ENCODE data around the gene MPST.

MPST gene

DNA sequence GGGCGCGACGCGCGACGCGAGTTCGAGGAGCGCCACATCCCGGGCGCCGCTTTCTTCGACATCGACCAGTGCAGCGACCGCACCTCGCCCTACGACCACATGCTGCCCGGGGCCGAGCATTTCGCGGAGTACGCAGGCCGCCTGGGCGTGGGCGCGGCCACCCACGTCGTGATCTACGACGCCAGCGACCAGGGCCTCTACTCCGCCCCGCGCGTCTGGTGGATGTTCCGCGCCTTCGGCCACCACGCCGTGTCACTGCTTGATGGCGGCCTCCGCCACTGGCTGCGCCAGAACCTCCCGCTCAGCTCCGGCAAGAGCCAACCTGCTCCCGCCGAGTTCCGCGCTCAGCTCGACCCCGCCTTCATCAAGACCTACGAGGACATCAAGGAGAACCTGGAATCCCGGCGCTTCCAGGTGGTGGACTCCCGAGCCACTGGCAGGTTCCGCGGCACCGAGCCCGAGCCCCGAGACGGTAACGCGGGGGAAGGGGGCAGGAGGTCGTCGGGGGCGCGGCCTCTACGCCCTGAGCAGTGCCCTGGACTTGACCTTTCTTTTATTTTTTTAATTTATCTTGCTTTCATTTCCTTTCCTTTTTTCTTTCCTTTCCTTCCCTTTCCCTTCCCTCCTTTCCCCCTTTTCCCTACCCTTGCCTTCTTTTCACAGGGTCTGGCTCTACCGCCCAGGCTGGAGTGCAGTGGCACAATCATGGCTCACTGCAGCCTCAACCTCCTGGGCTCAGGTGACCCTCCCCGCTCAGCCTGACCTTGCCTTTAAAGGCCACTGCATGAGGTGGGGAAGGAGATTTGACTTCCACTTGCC lies 5.0 kb downstream of the MPST start:
- TF ChIP-seq, protein P1, sequence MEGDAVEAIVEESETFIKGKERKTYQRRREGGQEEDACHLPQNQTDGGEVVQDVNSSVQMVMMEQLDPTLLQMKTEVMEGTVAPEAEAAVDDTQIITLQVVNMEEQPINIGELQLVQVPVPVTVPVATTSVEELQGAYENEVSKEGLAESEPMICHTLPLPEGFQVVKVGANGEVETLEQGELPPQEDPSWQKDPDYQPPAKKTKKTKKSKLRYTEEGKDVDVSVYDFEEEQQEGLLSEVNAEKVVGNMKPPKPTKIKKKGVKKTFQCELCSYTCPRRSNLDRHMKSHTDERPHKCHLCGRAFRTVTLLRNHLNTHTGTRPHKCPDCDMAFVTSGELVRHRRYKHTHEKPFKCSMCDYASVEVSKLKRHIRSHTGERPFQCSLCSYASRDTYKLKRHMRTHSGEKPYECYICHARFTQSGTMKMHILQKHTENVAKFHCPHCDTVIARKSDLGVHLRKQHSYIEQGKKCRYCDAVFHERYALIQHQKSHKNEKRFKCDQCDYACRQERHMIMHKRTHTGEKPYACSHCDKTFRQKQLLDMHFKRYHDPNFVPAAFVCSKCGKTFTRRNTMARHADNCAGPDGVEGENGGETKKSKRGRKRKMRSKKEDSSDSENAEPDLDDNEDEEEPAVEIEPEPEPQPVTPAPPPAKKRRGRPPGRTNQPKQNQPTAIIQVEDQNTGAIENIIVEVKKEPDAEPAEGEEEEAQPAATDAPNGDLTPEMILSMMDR (IDR thresholded peaks at IDR 0.05; ENCODE audit: insufficient read depth, low read length, poor library complexity, severe bottlenecking) = no peak
- TF ChIP-seq EZH2phosphoT487 (conservative IDR thresholded peaks at IDR 0.05; ENCODE audit: low read length) = no peak
- H3K4me3 ChIP-seq (ENCODE audit: insufficient read depth, low read length, poor library complexity, severe bottlenecking) = no peak overlapping the region
- H2AFZ ChIP-seq (ENCODE audit: low read depth, low read length, severe bottlenecking) = no peak overlapping the region
- no peaks in the 10 kb centered on the region for H3K9me3 ChIP-seq (ENCODE audit: insufficient read depth, low read length)
- no peak overlapping the region for H3K27ac ChIP-seq (ENCODE audit: low read depth, low read length)
- H3K9me2 ChIP-seq (replicated peaks; ENCODE audit: insufficient read depth, low read length) = no peaks in the 10 kb centered on the region
- no peaks in the 10 kb centered on the region for H3K36me3 ChIP-seq (ENCODE audit: low read length)
- H4K20me1 ChIP-seq (ENCODE audit: low read depth, low read length) = no peaks in the 10 kb centered on the region
- no peak overlapping the region for H3K9ac ChIP-seq (ENCODE audit: low read length)
- H3K4me2 ChIP-seq (ENCODE audit: low read depth, low read length, poor library complexity, severe bottlenecking) = no peak overlapping the region
- H3F3A ChIP-seq (ENCODE audit: insufficient read depth) = no peaks in the 10 kb centered on the region
- H3K27me3 ChIP-seq (ENCODE audit: low read length) = no peaks in the 10 kb centered on the region
- no peaks in the 10 kb centered on the region for H3K79me2 ChIP-seq (ENCODE audit: insufficient read depth, low read length)

DNA sequence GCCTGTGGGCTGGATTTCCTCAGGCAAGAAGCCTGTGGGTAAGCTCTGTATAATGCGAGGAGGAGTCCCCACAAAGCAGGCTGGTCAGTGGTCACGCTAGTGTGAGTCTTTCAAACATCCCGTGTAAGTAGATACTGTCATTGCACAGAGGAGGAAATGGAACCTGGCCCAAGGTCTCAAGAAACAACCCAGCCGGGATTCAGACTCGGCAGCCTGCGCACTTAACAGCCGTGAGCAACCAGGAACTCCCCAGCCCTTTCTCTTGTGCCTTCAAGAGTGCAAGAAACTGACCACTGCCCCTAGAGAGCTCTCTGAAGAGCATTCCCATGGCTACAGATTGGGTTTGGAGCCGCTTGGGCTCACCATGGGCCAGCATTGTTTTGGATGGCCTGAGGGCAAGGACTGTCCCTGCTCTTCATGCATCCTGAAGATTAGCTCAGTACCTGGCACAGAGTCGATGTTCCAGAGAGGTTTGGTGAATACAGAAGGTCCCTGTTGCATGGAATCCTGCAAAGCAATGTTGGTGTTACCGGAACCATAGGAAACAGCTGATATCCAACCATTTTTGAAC lies 6.0 kb downstream of the MPST start:
- H4K20me1 ChIP-seq (ENCODE audit: low read depth, low read length) = no peaks in the 10 kb centered on the region

DNA sequence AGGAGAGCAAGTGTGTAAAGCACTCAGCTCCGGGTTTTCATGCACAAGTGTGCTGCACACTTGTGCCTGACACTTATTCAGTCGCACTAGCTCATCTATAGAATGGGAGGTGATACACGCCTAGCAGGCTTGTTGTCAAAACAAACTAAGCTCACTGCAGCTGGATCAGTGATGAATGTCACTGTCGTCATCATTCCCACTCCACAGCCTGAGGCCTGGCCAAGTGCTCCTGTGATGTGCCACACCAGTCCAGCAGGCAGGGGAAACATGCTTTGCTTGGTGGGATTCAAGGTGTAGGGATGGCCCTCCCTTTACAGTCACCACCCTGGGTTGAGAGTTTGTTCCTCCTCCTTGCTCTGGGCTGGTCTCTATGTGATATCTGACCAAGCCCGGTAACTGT lies 6.8 kb downstream of the MPST start:
- H3K4me2 ChIP-seq (ENCODE audit: low read depth, low read length, poor library complexity, severe bottlenecking) = no peak overlapping the region
- H4K20me1 ChIP-seq (ENCODE audit: low read depth, low read length) = no peaks in the 10 kb centered on the region
- no peak overlapping the region for H2AFZ ChIP-seq (ENCODE audit: low read depth, low read length, severe bottlenecking)
- H3K27me3 ChIP-seq (ENCODE audit: low read length) = no peaks in the 10 kb centered on the region
- no peak overlapping the region for H3K27ac ChIP-seq (ENCODE audit: low read depth, low read length)
- no peak overlapping the region for H3K9ac ChIP-seq (ENCODE audit: low read length)
- no peaks in the 10 kb centered on the region for H3K79me2 ChIP-seq (ENCODE audit: insufficient read depth, low read length)
- TF ChIP-seq EZH2phosphoT487 (conservative IDR thresholded peaks at IDR 0.05; ENCODE audit: low read length) = no peak
- TF ChIP-seq, protein P1 (IDR thresholded peaks at IDR 0.05; ENCODE audit: insufficient read depth, low read length, poor library complexity, severe bottlenecking) = no peak
- H3F3A ChIP-seq (ENCODE audit: insufficient read depth) = no peaks in the 10 kb centered on the region
- H3K9me2 ChIP-seq (replicated peaks; ENCODE audit: insufficient read depth, low read length) = no peaks in the 10 kb centered on the region
- no peaks in the 10 kb centered on the region for H3K9me3 ChIP-seq (ENCODE audit: insufficient read depth, low read length)
- H3K36me3 ChIP-seq (ENCODE audit: low read length) = no peaks in the 10 kb centered on the region
- H3K4me3 ChIP-seq (ENCODE audit: insufficient read depth, low read length, poor library complexity, severe bottlenecking) = no peak overlapping the region

More for the DNA sequence above, 6.0 kb downstream of the MPST start:
- no peak overlapping the region for H3K4me3 ChIP-seq (ENCODE audit: insufficient read depth, low read length, poor library complexity, severe bottlenecking)
- H3K36me3 ChIP-seq (ENCODE audit: low read length) = no peaks in the 10 kb centered on the region
- H3K27ac ChIP-seq (ENCODE audit: low read depth, low read length) = no peak overlapping the region
- no peaks in the 10 kb centered on the region for H3K9me2 ChIP-seq (replicated peaks; ENCODE audit: insufficient read depth, low read length)
- H3K9ac ChIP-seq (ENCODE audit: low read length) = no peak overlapping the region
- H3K9me3 ChIP-seq (ENCODE audit: insufficient read depth, low read length) = no peaks in the 10 kb centered on the region
- H3K79me2 ChIP-seq (ENCODE audit: insufficient read depth, low read length) = no peaks in the 10 kb centered on the region
- H3K27me3 ChIP-seq (ENCODE audit: low read length) = no peaks in the 10 kb centered on the region
- H2AFZ ChIP-seq (ENCODE audit: low read depth, low read length, severe bottlenecking) = no peak overlapping the region
- H3F3A ChIP-seq (ENCODE audit: insufficient read depth) = no peaks in the 10 kb centered on the region
- no peak overlapping the region for H3K4me2 ChIP-seq (ENCODE audit: low read depth, low read length, poor library complexity, severe bottlenecking)
- TF ChIP-seq, protein P1 (IDR thresholded peaks at IDR 0.05; ENCODE audit: insufficient read depth, low read length, poor library complexity, severe bottlenecking) = no peak
- no peak for TF ChIP-seq EZH2phosphoT487 (conservative IDR thresholded peaks at IDR 0.05; ENCODE audit: low read length)

Data from SU-DHL-6 (cell line).